Neural progenitor cell (in vitro differentiated cells): ENCODE data around the gene HCFC2. TPM values are rescaled to one million over a fixed set of nuclear protein-coding genes. Genes with fewer than 3 reads are reported as not detected.
"Not testable (repeated sequence)": the region's sequence is repeated elsewhere in the genome, so short reads cannot be mapped to it uniquely, and the experiment has no call there.

Experiments
- DNase-seq: peaks from one replicate; pipeline ENCODE4 v3.0.0-alpha.2; 2016; ENCODE audit warnings: low spot score
- H2AFZ ChIP-seq: fragments of 200-600 bp; sonication (generic); replicated peaks from 2 replicates; pipeline ENCODE4 v1.6.1; 2016; ENCODE audit warnings: antibody characterized with exemption
- H3F3A ChIP-seq: fragments of 200-600 bp; sonication (generic); 2 replicates; pipeline ENCODE4 v1.6.1; 2016; ENCODE audit warnings: antibody characterized with exemption, low read depth
- H3K27ac ChIP-seq: fragments of 200-600 bp; sonication (generic); 2 replicates; pipeline ENCODE4 v1.5.1; 2016; ENCODE audit warnings: mild to moderate bottlenecking
- H3K27me3 ChIP-seq: fragments of 200-600 bp; sonication (generic); 2 replicates; pipeline ENCODE4 v1.6.1; 2016; ENCODE audit warnings: mild to moderate bottlenecking, moderate library complexity
- H3K36me3 ChIP-seq: fragments of 200-600 bp; sonication (generic); 2 replicates; pipeline ENCODE4 v1.5.1; 2016
- H3K4me1 ChIP-seq: fragments of 200-600 bp; sonication (generic); 2 replicates; pipeline ENCODE4 v1.6.1; 2016; ENCODE audit warnings: mixed run types
- H3K4me2 ChIP-seq: fragments of 200-600 bp; sonication (generic); 2 replicates; pipeline ENCODE4 v1.6.1; 2016
- H3K4me3 ChIP-seq: fragments of 200-600 bp; sonication (generic); 2 replicates; pipeline ENCODE4 v1.5.1; 2016
- H3K79me2 ChIP-seq: fragments of 200-600 bp; sonication (generic); 2 replicates; pipeline ENCODE4 v1.6.1; 2016; ENCODE audit warnings: low read depth
- H3K9ac ChIP-seq: fragments of 200-600 bp; sonication (generic); 2 replicates; pipeline ENCODE4 v1.6.1; 2016
- H3K9me3 ChIP-seq: fragments of 200-600 bp; sonication (generic); 2 replicates; pipeline ENCODE4 v1.5.1; 2016; ENCODE audit warnings: low read depth
- H4K20me1 ChIP-seq: fragments of 200-600 bp; sonication (generic); 2 replicates; pipeline ENCODE4 v1.6.1; 2016; ENCODE audit warnings: low read depth
- H3K27ac Mint-ChIP-seq: 3 replicates; pipeline ENCODE4 v1.8.0; 2021; ENCODE audit warnings: mixed read lengths
- H3K27me3 Mint-ChIP-seq: 2 replicates; pipeline ENCODE4 v1.8.0; 2022; ENCODE audit warnings: low read depth, mild to moderate bottlenecking, inconsistent platforms, moderate library complexity, mixed read lengths; ENCODE audit not compliant: insufficient read depth
- H3K36me3 Mint-ChIP-seq: 3 replicates; pipeline ENCODE4 v1.8.0; 2021; ENCODE audit warnings: mixed read lengths
- H3K4me1 Mint-ChIP-seq: 3 replicates; pipeline ENCODE4 v1.8.0; 2021; ENCODE audit warnings: mixed read lengths
- H3K4me3 Mint-ChIP-seq: 3 replicates; pipeline ENCODE4 v1.8.0; 2021; ENCODE audit warnings: mild to moderate bottlenecking, moderate library complexity, mixed read lengths
- H3K9me3 Mint-ChIP-seq: 3 replicates; pipeline ENCODE4 v1.8.0; 2020; ENCODE audit warnings: mixed read lengths
- EZH2 ChIP-seq: fragments of 200-600 bp; sonication (generic); IDR thresholded peaks from 2 replicates; pipeline ENCODE4 v1.6.1; 2017; ENCODE audit warnings: antibody characterized with exemption, mild to moderate bottlenecking, moderate library complexity
- EZH2phosphoT487 ChIP-seq: fragments of 200-600 bp; sonication (generic); IDR thresholded peaks from 2 replicates; pipeline ENCODE4 v1.6.1; 2017; ENCODE audit warnings: antibody characterized with exemption
- total RNA-seq: library from RNA; depleted of rRNA; stranded (reverse); fragments of >200 nt; gene quantifications from 2 replicates; pipeline ENCODE4 v1.2.3, GENCODE V29; 2015; ENCODE audit warnings: low replicate concordance
- TF ChIP-seq, protein P1 (sequence below): fragments of 200-600 bp; sonication (generic); IDR thresholded peaks from 2 replicates; pipeline ENCODE4 v1.5.1; 2017; ENCODE audit warnings: antibody characterized with exemption, mild to moderate bottlenecking

Gene HCFC2
- total RNA-seq, 1 donor from 2014 or later, result 4.6 TPM

DNA sequence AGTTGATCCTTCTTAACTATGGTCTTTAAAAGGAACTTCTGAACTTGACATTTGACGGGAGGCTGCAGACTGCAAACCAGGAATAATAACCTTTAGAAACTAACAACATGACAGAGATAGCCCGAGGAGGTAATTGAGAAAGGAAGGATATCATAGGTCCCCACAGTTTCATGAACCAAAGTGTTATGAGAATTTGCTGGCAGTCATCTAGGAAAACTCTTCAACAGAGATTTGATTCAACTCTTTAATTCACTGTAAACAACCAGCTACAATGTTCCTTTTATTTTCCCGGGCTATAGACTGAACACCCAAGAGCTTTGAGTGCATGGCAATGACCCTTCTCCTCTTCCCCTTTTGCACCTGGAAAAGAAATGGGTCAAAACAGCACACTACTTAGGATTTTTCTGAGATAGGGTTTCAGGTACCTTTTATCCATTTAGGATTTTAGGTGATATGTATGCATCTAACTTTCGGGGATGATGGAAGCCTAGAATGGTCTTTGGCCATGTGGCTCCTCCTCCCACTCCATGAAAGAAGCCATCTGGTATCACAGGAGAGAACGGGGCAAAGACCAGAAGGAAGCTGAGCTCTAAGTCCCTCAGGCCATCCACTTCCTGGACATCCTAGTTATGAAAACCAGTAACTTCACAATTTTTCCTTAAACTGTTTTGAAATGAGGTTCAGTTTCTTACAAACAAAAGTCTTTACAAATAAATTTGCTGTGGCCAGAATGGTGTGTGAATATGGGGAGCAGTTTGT lies 37.3 kb upstream of the HCFC2 start:
- peaks cover 7% of the 10 kb centered on the region for H3K9me3 ChIP-seq
- Mint-ChIP-seq H3K27me3 (no peaks in the 10 kb centered on the region), H3K27ac (no peak overlapping the region), H3K36me3 (no peaks in the 10 kb centered on the region), H3K4me1 (no peaks in the 10 kb centered on the region), H3K9me3 (peaks cover 8% of the 10 kb centered on the region), H3K4me3 (no peak overlapping the region)
- no peak for DNase-seq
- no peaks in the 10 kb centered on the region for H3K27me3 ChIP-seq
- H4K20me1 ChIP-seq, result no peaks in the 10 kb centered on the region
- no peak for TF ChIP-seq EZH2
- TF ChIP-seq, protein P1, sequence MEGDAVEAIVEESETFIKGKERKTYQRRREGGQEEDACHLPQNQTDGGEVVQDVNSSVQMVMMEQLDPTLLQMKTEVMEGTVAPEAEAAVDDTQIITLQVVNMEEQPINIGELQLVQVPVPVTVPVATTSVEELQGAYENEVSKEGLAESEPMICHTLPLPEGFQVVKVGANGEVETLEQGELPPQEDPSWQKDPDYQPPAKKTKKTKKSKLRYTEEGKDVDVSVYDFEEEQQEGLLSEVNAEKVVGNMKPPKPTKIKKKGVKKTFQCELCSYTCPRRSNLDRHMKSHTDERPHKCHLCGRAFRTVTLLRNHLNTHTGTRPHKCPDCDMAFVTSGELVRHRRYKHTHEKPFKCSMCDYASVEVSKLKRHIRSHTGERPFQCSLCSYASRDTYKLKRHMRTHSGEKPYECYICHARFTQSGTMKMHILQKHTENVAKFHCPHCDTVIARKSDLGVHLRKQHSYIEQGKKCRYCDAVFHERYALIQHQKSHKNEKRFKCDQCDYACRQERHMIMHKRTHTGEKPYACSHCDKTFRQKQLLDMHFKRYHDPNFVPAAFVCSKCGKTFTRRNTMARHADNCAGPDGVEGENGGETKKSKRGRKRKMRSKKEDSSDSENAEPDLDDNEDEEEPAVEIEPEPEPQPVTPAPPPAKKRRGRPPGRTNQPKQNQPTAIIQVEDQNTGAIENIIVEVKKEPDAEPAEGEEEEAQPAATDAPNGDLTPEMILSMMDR, result no peak
- no peak overlapping the region for H3K27ac ChIP-seq
- H3K36me3 ChIP-seq, result no peaks in the 10 kb centered on the region
- H3K4me2 ChIP-seq, result no peak overlapping the region
- H3F3A ChIP-seq, result no peaks in the 10 kb centered on the region
- no peaks in the 10 kb centered on the region for H3K79me2 ChIP-seq
- no peak overlapping the region for H3K9ac ChIP-seq
- H2AFZ ChIP-seq, result no peak overlapping the region
- H3K4me3 ChIP-seq, result no peak overlapping the region
- no peaks in the 10 kb centered on the region for H3K4me1 ChIP-seq

DNA sequence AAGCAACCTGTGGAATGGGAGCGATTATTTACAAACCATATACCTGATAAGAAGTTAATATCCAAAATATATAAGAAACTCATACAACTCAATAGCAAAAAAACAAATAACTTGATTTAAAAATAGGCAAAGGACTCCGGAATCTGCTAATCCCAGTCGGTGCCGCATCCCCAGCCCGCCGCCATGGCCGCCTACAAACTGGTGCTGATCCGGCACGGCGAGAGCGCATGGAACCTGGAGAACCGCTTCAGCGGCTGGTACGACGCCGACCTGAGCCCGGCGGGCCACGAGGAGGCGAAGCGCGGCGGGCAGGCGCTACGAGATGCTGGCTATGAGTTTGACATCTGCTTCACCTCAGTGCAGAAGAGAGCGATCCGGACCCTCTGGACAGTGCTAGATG lies 33.7 kb upstream of the HCFC2 start:
- H4K20me1 ChIP-seq, H3K4me1 ChIP-seq, H3K27me3 Mint-ChIP-seq, H3K36me3 ChIP-seq, H3K79me2 ChIP-seq, H3K27ac Mint-ChIP-seq, H3K9me3 Mint-ChIP-seq, H3F3A ChIP-seq, H3K4me3 ChIP-seq, DNase-seq, H3K4me3 Mint-ChIP-seq, H3K27me3 ChIP-seq, H3K9me3 ChIP-seq, H3K4me1 Mint-ChIP-seq, H3K4me2 ChIP-seq, H2AFZ ChIP-seq, H3K9ac ChIP-seq, H3K27ac ChIP-seq, H3K36me3 Mint-ChIP-seq: not testable (repeated sequence)

DNA sequence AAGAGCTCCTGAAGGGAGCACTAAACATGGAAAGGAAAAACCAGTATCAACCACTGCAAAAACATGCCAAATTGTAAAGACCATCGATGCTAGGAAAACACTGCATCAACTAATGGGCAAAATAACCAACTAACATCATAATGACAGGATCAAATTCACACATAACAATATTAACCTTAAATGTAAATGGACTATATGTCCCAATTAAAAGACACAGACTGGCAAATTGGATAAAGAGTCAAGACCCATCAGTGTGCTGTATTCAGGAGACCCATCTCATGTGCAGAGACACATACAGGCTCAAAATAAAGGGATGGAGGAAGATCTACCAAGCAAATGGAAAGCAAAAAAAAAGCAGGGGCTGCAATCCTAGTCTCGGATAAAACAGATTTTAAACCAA lies 28.2 kb upstream of the HCFC2 start:
- not testable (repeated sequence) for H3K4me2 ChIP-seq, H3K79me2 ChIP-seq, H3K4me1 Mint-ChIP-seq, H3K36me3 Mint-ChIP-seq, H3K4me1 ChIP-seq, H3K9me3 ChIP-seq, H3K27me3 Mint-ChIP-seq, H3K9ac ChIP-seq, H3K4me3 ChIP-seq, H3F3A ChIP-seq, H3K4me3 Mint-ChIP-seq, H3K27ac Mint-ChIP-seq, H3K27me3 ChIP-seq, H3K36me3 ChIP-seq, H2AFZ ChIP-seq, H4K20me1 ChIP-seq, H3K9me3 Mint-ChIP-seq, DNase-seq, H3K27ac ChIP-seq

DNA sequence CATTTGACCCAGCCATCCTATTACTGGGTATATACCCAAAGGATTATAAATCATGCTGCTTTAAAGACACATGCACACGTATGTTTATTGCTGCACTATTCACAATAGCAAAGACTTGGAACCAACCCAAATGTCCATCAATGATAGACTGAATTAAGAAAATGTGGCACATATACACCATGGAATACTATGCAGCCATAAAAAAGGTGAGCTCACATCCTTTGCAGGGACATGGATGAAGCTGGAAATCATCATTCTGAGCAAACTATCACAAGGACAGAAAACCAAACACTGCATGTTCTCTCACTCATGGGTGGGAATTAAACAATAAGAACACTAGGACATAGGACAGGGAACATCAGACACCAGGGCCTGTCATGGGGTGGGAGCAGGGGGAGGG lies 24.6 kb upstream of the HCFC2 start:
- H3K4me3 Mint-ChIP-seq, H2AFZ ChIP-seq, H3K27me3 ChIP-seq, H3K4me2 ChIP-seq, H3K4me3 ChIP-seq, DNase-seq, H4K20me1 ChIP-seq, H3K9me3 Mint-ChIP-seq, H3K27ac Mint-ChIP-seq, H3K4me1 ChIP-seq, H3K36me3 ChIP-seq, H3K4me1 Mint-ChIP-seq, H3K9me3 ChIP-seq, H3F3A ChIP-seq, H3K27me3 Mint-ChIP-seq, H3K9ac ChIP-seq, H3K79me2 ChIP-seq, H3K36me3 Mint-ChIP-seq, H3K27ac ChIP-seq: not testable (repeated sequence)

DNA sequence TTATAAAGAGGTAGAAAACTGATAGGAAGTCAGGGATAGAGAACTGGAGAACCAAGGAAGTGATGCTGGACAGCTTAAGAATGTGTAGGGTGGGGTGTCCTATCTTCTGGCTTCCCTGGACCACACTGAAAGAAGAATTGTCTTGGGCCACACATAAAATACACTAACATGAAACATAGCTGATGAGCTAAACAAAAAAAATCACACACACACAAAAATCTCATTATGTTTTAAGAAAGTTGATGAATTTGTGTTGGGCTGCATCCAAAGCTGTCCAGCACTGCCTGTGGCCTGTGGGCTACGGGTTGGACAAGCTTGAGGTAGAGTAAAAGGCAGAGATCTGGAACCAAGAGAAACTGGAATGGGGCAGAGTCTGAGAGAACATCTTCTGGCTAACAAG lies 21.8 kb upstream of the HCFC2 start:
- no peak overlapping the region for H3K27ac ChIP-seq
- no peak overlapping the region for H3K4me3 Mint-ChIP-seq
- H3K4me1 Mint-ChIP-seq, result peaks cover 2% of the 10 kb centered on the region
- peaks cover 12% of the 10 kb centered on the region for H3K4me1 ChIP-seq
- TF ChIP-seq, protein P1, result no peak
- TF ChIP-seq EZH2 (no peak), EZH2phosphoT487 (no peak)
- no peak overlapping the region for H3K27ac Mint-ChIP-seq
- peaks cover 3% of the 10 kb centered on the region for H3K27me3 ChIP-seq
- peaks cover 3% of the 10 kb centered on the region for H3K9me3 Mint-ChIP-seq
- H3K36me3 Mint-ChIP-seq, result no peaks in the 10 kb centered on the region
- H3K9me3 ChIP-seq, result no peaks in the 10 kb centered on the region
- H2AFZ ChIP-seq, result no peak overlapping the region
- no peak overlapping the region for H3K9ac ChIP-seq
- DNase-seq, result no peak
- H3K4me3 ChIP-seq, result no peak overlapping the region
- H4K20me1 ChIP-seq, result no peaks in the 10 kb centered on the region
- H3K79me2 ChIP-seq, result no peaks in the 10 kb centered on the region
- no peaks in the 10 kb centered on the region for H3F3A ChIP-seq
- peaks cover 2% of the 10 kb centered on the region for H3K27me3 Mint-ChIP-seq
- no peak overlapping the region for H3K4me2 ChIP-seq
- H3K36me3 ChIP-seq, result no peaks in the 10 kb centered on the region
